ENCODE data around the gene CXCL17. TPM values are rescaled to one million over a fixed set of nuclear protein-coding genes. Genes with fewer than 3 reads are reported as not detected.
A peak's percentile ranks its signal among the peaks of the same experiment; 100 is the strongest.
"Not testable (repeated sequence)": the region's sequence is repeated elsewhere in the genome, so short reads cannot be mapped to it uniquely, and the experiment has no call there.

Gene CXCL17
- total and polyA plus RNA-seq, 2 experiments from 2014 or later = 4.4 to 16.7 TPM

DNA sequence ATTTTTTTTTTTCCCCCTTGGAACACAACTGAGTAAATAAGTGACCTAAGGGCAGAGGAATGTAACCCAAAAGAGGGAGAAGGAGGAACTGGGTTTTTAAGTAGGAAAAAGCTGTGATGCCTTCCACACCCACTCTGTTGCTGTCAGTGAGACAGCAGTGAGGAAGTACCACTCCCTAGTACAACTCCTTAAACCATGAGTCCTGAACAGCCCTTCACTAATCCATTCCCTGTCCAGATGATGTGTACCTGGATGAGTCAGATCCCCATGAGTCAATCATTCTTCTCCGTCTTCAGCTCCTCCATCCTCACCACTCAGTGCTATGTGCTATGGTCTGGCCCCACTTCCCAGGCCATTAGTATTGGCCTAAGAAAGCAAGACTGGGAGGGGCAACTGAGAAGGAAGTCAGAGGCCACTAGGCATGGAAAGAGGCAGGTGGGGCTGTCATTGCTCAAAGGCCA, 12.9 kb upstream of the CXCL17 start:
- Histone ChIP-seq H3K79me2 (no peaks in the 10 kb centered on the region), H3K4me2 (no peak overlapping the region), H3K4me1 (ENCODE audit: insufficient read depth) (no peaks in the 10 kb centered on the region), H4K20me1 (ENCODE audit: insufficient read depth, poor library complexity, severe bottlenecking) (no peaks in the 10 kb centered on the region), H3K27ac (peak overlapping the region; percentile 51), H3K4me3 (no peak overlapping the region), H3K9me3 (ENCODE audit: low read depth) (no peaks in the 10 kb centered on the region), H2AFZ (no peak overlapping the region), H3K27me3 (no peaks in the 10 kb centered on the region), H3K36me3 (replicated peaks; ENCODE audit: insufficient read depth, low read depth) (no peaks in the 10 kb centered on the region), H3K9me2 (replicated peaks; ENCODE audit: insufficient read depth) (no peaks in the 10 kb centered on the region)
- WGBS (ENCODE audit: low lambda C conversion rate, missing lambda C conversion rate) = 50% methylated on average over 1 of the region's 1 CpG
- peak; percentile 82 for DNase-seq (ENCODE audit: low spot score)
- no peak for TF ChIP-seq EZH2phosphoT487 (IDR thresholded peaks at IDR 0.05; ENCODE audit: low read depth, severe bottlenecking, unreplicated experiment)

DNA sequence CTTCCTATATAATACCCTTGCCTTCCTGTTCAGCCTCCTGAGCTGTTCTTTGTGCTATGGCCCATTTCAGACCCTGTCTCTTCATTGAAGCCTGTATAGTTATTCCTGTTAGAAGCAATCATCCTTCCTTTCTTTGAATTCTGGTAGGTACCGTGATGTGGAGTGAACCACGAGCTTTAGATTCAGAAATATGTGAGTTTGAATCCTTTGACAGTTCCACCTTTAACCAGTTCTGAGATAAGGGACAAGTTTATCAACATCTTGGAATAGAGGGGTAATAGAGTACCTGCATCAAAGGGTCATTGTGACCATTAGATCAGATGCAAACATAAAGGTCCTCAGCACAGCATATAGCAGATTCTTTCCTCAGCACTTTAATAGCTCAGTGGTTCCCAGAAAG, 12.3 kb upstream of the CXCL17 start:
- no peaks in the 10 kb centered on the region for H3K9me3 ChIP-seq (ENCODE audit: low read depth)
- no peak overlapping the region for H2AFZ ChIP-seq
- no peaks in the 10 kb centered on the region for H3K36me3 ChIP-seq (replicated peaks; ENCODE audit: insufficient read depth, low read depth)
- no peaks in the 10 kb centered on the region for H3K27me3 ChIP-seq
- DNase-seq (ENCODE audit: low spot score) = no peak
- H3K9me2 ChIP-seq (replicated peaks; ENCODE audit: insufficient read depth) = no peaks in the 10 kb centered on the region
- no peak for TF ChIP-seq EZH2phosphoT487 (IDR thresholded peaks at IDR 0.05; ENCODE audit: low read depth, severe bottlenecking, unreplicated experiment)
- TF ChIP-seq, protein P1, sequence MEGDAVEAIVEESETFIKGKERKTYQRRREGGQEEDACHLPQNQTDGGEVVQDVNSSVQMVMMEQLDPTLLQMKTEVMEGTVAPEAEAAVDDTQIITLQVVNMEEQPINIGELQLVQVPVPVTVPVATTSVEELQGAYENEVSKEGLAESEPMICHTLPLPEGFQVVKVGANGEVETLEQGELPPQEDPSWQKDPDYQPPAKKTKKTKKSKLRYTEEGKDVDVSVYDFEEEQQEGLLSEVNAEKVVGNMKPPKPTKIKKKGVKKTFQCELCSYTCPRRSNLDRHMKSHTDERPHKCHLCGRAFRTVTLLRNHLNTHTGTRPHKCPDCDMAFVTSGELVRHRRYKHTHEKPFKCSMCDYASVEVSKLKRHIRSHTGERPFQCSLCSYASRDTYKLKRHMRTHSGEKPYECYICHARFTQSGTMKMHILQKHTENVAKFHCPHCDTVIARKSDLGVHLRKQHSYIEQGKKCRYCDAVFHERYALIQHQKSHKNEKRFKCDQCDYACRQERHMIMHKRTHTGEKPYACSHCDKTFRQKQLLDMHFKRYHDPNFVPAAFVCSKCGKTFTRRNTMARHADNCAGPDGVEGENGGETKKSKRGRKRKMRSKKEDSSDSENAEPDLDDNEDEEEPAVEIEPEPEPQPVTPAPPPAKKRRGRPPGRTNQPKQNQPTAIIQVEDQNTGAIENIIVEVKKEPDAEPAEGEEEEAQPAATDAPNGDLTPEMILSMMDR (IDR thresholded peaks at IDR 0.05; ENCODE audit: poor library complexity) = no peak
- H3K4me1 ChIP-seq (ENCODE audit: insufficient read depth) = peaks cover under 1% of the 10 kb centered on the region
- no peak overlapping the region for H3K4me2 ChIP-seq
- peak overlapping the region; percentile 51 for H3K27ac ChIP-seq
- WGBS (ENCODE audit: low lambda C conversion rate, missing lambda C conversion rate) = 59% methylated on average over 2 of the region's 2 CpGs
- no peaks in the 10 kb centered on the region for H3K79me2 ChIP-seq
- H4K20me1 ChIP-seq (ENCODE audit: insufficient read depth, poor library complexity, severe bottlenecking) = no peaks in the 10 kb centered on the region
- no peak overlapping the region for H3K4me3 ChIP-seq

DNA sequence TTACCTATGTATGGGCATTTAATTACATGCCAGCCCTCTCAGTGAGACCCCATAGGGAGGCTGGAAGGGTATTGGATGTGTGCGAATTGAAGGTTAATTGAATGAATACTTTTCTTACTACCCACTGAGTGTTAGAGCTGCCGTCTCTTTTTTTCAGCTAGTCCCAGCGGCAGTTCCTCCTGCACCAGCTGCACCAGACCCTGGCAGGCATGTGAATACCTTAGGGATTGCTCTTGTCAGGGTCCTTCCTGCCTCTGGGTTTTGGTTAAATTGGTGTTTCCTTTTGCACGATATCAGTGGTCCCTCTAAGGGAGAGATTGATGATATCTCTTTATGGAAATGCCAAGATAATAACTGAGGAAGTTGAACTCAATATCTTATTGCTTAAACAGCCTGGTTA, 9.8 kb upstream of the CXCL17 start:
- no peak for DNase-seq (ENCODE audit: low spot score)
- Histone ChIP-seq H3K27ac (no peak overlapping the region), H2AFZ (no peak overlapping the region), H3K4me3 (no peak overlapping the region), H3K4me2 (no peak overlapping the region), H3K9me3 (ENCODE audit: low read depth) (no peaks in the 10 kb centered on the region), H3K79me2 (no peaks in the 10 kb centered on the region), H3K36me3 (replicated peaks; ENCODE audit: insufficient read depth, low read depth) (no peaks in the 10 kb centered on the region), H4K20me1 (ENCODE audit: insufficient read depth, poor library complexity, severe bottlenecking) (no peaks in the 10 kb centered on the region), H3K27me3 (no peaks in the 10 kb centered on the region), H3K9me2 (replicated peaks; ENCODE audit: insufficient read depth) (no peaks in the 10 kb centered on the region), H3K4me1 (ENCODE audit: insufficient read depth) (peaks cover 7% of the 10 kb centered on the region)
- 55% methylated on average over 4 of the region's 4 CpGs for WGBS (ENCODE audit: low lambda C conversion rate, missing lambda C conversion rate)
- TF ChIP-seq, protein P1 (IDR thresholded peaks at IDR 0.05; ENCODE audit: poor library complexity) = no peak
- TF ChIP-seq EZH2phosphoT487 (IDR thresholded peaks at IDR 0.05; ENCODE audit: low read depth, severe bottlenecking, unreplicated experiment) (no peak), EZH2 (IDR thresholded peaks at IDR 0.05; ENCODE audit: borderline replicate concordance) (no peak)

DNA sequence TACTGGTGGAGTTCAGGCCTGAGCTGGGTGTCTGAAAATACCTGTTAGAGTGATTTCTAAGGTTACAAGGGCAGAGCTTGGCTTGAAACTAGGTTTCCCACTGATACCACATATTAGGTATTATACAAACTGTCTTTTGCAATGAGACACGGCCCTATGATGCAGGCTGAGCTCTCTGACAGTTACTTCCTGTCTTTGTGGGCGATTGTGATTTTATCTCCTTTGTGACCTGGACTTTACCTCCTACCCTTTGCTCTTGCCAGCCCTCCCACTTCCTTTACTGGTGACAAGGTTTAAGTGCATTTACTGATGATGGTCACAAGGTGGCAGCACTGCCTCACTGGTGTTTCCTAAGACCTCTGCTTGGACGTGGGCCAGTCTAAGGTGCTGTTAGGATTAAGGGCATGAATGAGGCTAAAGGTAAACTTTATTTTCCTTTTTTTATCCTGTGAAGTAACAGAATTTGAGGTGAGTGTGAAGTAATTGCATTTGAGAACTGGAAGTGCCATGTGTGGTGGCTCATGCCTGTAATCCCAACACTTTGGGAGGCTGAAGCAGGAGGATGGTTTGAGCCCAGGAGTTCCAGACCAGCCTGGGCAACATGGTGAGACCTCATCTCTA, 7.7 kb upstream of the CXCL17 start:
- no peak for TF ChIP-seq EZH2 (IDR thresholded peaks at IDR 0.05; ENCODE audit: borderline replicate concordance)
- TF ChIP-seq EZH2phosphoT487 (IDR thresholded peaks at IDR 0.05; ENCODE audit: low read depth, severe bottlenecking, unreplicated experiment) = no peak
- TF ChIP-seq, protein P1 (IDR thresholded peaks at IDR 0.05; ENCODE audit: poor library complexity) = peak; percentile 91
- H3K4me2 ChIP-seq = no peak overlapping the region
- DNase-seq (ENCODE audit: low spot score) = peak; percentile 93
- H3K4me1 ChIP-seq (ENCODE audit: insufficient read depth) = peaks cover 7% of the 10 kb centered on the region
- H3K79me2 ChIP-seq = no peaks in the 10 kb centered on the region
- H3K36me3 ChIP-seq (replicated peaks; ENCODE audit: insufficient read depth, low read depth) = no peaks in the 10 kb centered on the region
- no peaks in the 10 kb centered on the region for H4K20me1 ChIP-seq (ENCODE audit: insufficient read depth, poor library complexity, severe bottlenecking)
- H2AFZ ChIP-seq = no peak overlapping the region
- peak overlapping the region; percentile 88 for H3K27ac ChIP-seq
- WGBS (ENCODE audit: low lambda C conversion rate, missing lambda C conversion rate) = 0% methylated on average over 3 of the region's 3 CpGs
- no peaks in the 10 kb centered on the region for H3K9me2 ChIP-seq (replicated peaks; ENCODE audit: insufficient read depth)
- no peak overlapping the region for H3K4me3 ChIP-seq
- H3K9me3 ChIP-seq (ENCODE audit: low read depth) = no peaks in the 10 kb centered on the region
- no peaks in the 10 kb centered on the region for H3K27me3 ChIP-seq

DNA sequence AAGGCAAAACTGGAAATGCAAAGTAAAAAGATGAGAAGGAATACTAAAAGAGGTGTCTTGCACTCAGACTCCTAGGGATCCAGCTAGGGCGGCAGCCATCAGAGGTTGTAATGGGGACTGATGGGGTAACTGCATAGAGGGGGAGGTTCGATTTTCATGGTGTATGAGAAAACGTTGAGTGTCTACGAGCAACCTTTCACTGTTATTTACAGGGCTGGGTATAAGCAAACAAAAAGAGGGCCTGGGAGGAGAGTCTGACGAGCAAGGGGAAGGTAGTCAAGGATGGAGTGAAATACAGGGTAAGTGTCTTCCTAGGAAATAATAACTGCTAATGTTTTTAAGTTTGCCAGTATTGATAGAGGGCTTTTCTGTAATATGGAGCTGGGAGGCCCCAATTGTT, 5.6 kb upstream of the CXCL17 start:
- 71% methylated on average over 5 of the region's 5 CpGs for WGBS (ENCODE audit: low lambda C conversion rate, missing lambda C conversion rate)
- not testable (repeated sequence) for H3K27me3 ChIP-seq; H3K9me2 ChIP-seq (replicated peaks; ENCODE audit: insufficient read depth); DNase-seq (ENCODE audit: low spot score); H3K9me3 ChIP-seq (ENCODE audit: low read depth); H3K27ac ChIP-seq; H3K79me2 ChIP-seq; H2AFZ ChIP-seq; H3K36me3 ChIP-seq (replicated peaks; ENCODE audit: insufficient read depth, low read depth); H4K20me1 ChIP-seq (ENCODE audit: insufficient read depth, poor library complexity, severe bottlenecking); H3K4me2 ChIP-seq; H3K4me3 ChIP-seq
- H3K4me1 ChIP-seq (ENCODE audit: insufficient read depth) = peaks cover 16% of the 10 kb centered on the region
